Measurements from ENCODE around the gene AGMO.
"Not testable (repeated sequence)": the region's sequence is repeated elsewhere in the genome, so short reads cannot be mapped to it uniquely, and the experiment has no call there.

The AGMO gene

DNA sequence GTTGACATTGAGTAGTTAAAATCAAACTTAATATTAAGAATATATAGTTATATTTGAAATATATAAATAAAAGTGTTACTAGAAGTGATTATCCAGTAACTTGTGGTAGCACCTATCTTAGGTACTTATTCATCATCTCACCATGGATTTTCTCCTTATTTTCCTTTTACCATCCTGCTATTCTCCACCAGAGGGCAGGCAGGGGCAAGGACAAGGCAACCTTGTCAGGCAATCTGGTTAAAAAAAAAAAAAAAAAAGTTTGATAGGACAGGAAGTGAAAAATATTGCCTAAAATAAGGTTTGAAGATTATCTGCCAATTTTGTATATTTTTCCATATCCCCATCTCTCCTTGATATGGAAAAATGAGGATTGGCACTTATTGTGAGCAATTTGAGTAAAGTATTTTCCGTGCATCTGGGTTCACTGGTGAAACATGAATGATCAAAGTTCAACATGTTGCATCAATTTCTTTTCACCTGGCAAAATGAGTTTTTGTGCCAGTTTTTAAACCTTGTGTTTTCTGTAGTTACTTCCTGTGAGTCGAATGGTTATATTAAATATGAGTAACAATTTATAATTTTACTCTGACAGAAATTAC is 256.7 kb downstream of the AGMO start:
- DNase-seq: no peak

DNA sequence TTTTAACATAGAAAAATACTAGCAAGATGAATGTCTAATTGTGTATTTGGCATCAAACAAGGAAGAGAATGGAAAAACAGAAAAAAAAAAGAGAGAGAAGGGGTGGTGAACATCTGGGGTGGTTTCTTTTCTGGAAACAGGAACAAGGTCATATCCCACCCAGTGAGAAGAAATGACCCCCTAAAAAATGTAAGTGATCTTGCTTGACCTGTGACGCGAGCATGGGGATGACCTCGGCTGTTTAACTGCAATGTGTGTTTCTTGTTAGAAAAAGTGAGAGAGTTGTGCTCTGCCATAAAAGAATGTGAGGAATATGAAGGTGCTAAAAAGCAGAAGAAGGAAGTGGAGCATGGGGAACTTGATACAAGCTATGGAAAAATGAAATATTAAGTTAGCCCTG is 258.5 kb downstream of the AGMO start:
- DNase-seq: no peak

DNA sequence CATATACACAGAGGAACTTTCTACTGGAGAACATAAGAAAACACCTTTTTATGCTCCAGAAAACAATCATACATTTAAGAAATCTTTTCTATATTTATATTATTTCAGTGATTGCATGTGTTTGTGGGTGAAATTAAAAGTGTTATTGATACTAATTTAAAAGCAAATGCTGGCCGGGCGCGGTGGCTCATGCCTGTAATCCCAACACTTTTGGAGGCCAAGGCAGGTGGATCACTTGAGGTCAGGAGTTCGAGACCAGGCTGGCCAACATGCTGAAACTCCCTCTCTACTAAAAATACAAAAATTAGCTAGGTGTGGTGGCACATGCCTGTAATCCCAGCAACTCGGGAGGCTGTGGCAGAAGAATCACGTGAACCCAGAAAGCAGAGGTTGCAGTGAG is 260.8 kb downstream of the AGMO start:
- DNase-seq: not testable (repeated sequence)

DNA sequence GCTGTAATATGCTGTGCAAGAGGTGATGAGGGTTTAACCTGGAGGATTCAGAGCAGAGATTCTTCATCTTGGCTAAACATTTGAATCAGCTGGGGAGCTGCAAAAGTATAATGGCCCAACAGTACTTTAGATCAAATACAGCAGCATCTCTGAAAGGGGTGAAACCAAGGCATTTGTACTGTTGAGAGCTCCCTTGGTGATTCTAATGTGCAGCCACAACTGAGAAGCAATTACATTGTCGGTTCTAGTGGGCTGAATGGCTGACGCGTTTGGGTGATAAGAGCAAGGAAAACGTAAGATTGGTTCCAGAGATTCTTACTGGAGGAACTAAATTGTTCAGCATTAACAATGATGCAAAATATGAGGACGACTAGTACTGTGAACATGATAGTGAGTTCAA is 269.7 kb downstream of the AGMO start:
- DNase-seq: no peak

DNA sequence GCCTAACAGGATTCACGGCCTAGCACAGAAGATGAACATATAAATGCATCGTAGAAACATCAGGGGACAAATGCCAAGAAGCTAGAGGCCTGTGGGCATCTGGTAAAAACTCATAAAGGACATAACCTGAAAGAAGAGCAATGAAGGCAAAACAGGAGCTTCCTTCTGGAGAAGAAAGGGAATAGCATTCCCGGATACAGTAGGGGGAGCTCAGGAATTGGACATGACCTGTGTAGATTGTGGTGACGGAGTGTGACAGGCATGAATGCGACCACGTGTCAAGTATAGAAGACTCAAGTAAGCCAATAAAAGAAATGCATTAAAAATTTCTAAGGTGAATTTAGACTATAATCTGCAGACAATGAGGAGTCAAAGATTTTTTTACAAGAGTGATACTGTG is 270.1 kb downstream of the AGMO start:
- no peak for DNase-seq

DNA sequence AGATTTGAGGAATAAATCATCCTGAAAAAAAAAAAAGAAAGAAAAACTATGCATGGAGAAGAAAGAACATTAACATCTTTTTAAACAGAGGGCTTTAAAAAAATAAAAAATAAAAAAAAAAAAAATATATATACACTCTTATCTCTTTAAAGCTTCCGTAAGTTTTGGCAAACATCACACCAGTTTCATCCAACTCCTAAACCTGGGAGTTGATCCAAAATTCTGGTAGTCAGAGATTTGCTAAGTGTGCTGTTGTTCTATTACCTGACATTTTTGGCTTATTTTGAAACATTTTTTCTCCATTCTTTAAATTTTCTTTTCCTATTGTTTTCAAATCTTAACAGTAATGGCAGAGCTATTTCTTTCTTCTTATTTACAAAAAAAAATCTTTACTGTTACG is 273.1 kb downstream of the AGMO start:
- DNase-seq: no peak

DNA sequence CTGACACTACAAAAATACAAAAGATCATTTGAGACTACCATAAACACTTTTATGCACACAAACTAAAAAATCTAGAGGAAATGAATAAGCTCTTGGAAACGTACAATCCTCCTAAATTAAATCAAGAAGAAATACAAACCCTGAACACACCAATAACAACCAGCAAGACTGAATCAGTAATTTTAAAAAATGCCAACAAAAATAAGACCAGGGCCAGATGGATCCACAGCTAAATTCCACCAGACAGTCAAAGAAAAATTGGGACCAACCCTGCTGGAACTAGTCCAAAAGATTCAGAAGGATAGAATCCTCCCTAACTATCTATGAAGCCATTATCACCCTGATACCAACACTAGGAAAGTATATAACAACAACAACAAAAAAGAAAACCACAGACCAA is 277.4 kb downstream of the AGMO start:
- DNase-seq: no peak

DNA sequence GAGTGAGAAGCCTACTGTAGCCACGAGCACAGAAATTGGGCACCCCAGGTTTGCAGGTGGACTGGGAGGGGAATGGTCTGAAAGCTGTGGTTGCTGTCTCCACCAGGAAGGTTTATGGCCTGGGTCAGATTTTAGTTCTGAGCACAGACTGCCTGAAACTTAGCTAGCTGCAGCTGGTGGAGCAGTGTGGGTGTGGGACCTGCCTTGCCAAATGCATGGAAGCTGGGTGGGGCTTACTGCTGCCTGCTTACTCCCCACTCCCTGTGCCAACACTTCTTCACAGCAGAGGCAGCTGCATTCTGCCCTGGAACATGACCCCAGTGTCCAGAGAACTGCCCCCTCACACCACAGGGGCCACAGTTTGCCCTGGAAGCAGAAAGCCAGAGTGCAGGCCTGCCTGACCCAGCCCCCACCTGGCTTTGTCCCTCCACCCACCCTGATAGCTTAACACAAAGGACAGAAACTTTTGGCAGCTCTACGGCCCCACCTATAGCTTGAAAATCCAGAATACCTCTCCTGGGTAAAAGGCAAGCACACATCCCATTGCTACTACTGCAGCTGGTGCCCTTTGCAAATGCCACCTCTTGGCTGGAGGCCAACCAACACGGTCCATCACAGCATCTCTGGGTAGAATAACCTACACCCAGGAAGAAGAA is 281.6 kb downstream of the AGMO start:
- no peak for DNase-seq

DNA sequence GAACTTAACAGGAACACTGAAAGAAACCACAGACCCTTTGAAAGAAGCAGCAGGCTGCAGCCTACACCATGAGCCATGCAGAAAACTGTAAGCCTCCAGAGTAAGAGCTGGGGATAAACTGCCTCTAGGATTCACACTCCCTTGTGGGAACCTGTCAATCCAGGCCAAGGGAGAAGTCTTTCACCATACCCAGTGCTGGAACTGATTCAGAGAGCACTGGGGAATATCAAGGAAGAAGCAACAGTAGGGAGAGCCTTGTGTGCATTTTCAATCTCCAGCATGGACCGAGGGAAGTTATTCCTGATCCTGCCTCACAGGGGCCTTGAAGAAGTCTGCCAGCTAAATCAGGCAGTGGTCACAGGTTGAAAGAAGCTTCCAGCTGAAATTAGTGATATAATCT is 282.2 kb downstream of the AGMO start:
- no peak for DNase-seq

DNA sequence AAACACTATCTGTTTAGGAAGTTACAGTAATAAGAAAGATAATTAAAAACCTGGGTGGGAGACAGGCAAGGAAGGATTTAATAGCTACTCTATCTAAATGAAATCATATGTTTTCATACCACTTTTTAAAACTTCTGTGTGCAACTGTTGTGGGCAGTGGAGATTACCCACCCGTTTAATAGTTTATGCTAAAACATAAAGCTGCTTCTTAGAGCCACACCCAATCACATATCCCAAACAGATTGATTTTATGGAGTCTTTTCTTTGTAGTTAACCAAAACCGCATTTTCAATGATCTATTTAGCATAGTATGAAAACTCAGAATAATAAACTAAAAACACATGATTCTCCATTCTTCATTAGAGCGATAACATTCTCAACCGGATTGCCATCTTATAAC is 304.1 kb downstream of the AGMO start:
- DNase-seq: no peak

DNA sequence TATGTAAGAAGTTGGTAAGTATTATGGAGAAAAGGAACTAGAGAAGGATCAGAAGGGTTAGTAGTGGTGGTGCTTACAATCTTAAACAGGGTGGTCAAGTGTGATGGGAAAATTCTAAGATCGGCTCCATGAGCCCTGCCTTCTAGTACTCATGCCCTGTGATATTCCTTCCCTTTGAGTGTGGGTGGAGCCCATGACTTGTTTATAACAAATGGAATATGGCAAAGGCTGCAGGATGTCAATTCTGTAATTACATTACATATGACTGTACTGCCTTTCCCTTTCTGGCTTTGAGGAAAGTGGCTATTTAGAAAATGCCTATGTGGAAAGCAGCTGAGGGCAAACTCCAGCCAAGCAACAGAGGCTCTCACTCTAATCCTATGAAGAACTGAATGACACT is 309.6 kb downstream of the AGMO start:
- no peak for DNase-seq

DNA sequence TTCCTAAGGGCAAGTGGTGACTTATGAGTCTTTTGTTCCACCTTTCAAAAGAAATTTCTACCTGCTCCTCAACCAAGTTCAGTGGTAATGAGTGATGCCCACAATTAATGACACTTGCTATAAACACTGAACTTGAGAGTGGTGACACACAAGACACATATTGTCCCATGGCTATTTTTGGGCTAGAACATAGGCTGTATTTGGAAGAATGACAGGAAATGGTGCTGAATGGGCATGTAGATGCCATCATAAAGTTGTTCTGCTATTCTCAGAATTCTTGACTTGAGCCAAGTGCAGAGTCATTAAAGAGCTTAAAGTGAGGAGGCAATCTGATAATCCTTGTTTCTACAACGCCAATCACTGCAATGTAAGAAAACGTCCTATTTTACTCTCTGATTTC is 313.3 kb downstream of the AGMO start:
- no peak for DNase-seq

DNA sequence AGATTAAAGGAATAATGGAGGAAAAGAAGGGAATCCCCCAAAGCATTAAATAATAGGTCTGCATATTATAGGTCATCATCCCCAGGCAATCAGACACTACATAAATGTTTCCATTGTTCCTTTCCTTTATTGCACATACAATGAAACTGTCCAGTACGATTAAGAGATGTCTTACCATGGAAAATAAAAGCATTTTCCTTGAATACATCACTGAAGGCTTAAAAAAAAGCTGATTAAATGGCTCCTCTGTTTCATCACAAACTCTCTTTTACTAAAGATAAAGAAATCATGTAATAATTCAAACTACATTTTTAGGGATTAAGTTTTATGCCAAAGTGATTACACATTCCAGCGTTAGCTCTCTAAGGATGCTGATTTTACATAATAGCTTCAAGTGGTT is 316.0 kb downstream of the AGMO start:
- DNase-seq: no peak

DNA sequence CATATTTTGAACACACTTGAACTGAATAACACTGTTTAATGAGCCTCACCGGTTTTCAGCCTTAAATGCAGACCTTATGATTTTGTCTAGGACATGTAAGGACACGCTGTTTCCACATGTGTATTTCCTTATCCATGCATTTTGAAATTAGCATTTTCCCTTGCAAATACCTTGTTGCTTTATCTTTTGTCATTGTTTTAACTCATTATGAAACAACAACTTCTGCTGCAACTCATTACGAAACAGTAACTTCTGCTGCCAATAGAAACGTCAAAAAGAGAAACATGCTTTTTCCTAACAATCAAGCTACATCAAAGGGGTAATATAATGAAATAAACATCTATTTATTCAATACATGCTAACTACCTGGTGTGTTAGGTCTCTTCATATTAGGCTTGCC is 322.0 kb downstream of the AGMO start:
- no peak for DNase-seq

DNA sequence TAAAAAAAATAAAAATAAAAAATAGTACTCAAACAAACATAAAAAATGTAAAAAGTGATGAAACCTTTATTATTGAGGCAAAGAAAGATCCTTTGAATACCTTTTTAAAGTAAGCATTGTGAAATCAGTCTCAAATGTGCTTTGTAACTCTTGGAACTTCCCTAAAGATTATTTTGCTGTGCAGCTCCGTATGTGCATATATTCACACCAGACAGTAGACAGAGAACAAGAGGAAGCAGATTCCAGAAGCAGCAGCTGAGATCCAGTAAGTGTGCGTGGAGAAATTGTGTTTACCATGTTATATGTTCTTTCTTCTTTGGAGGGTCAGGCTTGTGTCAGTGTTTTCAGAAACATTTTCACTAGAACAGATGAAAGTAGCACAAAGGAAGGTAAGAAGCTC is 324.9 kb downstream of the AGMO start:
- no peak for DNase-seq

DNA sequence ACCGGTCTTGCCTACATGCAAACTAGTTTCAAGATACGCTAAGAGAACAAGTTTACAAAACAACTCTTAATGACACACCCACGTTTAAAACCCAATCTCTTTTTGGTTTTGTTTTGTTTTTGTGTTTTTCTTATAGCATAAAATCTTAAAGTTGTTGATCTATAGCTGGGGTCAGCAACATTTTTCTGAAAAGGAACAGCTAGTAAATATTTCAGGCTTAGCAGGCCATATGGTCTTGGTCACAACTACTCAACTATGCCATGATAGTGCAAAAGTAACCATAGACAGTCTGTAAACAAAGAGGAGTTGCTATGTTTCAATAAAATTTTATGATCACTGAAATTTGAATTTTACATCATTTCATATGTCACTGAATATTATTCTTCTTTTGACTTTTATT is 327.4 kb downstream of the AGMO start:
- DNase-seq: no peak

DNA sequence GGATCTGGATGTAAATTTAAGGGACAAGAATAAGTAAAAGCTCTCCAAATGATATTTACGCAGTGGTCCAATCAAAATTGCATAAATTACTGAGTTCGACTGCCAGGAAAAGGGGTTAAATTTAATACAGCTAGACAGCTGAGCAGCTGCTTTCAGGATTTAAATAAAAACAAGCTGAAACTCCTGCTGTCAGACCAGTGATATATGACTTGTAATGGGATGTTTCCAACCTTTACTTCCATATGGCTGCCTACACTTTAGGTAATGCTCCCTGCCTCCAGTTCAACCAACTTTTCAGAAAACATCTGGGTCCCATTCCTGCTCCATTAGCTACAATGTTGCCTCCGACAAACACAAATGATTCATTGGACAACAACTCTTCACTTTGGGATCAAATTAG is 333.0 kb downstream of the AGMO start:
- DNase-seq: no peak

DNA sequence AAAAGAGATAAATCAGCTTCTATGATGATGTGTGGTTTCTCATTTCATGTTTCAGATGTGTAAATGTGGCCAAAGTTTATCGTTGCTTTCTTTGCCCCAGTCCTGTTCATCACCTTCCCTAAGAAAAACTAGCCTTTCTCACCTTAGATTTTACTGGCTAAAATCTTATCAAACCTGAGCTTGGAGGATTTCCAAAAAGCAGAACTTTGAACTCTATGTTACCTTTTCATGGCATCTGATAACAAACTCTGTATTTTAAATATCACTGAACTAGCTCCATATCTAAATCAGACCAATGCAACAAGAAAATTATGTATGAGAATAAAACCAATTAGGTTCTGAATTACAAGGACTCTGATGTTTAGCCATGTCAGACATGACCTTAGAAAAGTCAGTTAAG is 335.8 kb downstream of the AGMO start:
- no peak for DNase-seq

DNA sequence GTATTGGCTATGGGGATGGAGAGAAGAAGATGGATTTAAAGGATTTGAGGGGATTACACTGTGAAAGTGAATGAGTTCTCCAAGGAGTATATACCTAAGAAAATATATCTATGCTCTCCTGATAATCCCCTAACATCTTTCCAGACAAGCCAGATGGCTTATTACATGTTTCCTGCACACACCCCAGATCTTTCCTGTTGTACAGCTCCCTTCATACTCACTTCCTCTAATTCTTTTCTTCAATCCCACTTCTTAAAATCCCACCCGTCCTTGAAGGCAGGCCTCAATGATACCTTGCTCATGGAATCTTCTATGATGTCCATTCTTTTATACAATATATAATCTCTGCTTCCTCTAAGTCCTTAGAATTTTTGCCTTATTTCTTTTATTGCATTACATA is 342.1 kb downstream of the AGMO start:
- no peak for DNase-seq

DNA sequence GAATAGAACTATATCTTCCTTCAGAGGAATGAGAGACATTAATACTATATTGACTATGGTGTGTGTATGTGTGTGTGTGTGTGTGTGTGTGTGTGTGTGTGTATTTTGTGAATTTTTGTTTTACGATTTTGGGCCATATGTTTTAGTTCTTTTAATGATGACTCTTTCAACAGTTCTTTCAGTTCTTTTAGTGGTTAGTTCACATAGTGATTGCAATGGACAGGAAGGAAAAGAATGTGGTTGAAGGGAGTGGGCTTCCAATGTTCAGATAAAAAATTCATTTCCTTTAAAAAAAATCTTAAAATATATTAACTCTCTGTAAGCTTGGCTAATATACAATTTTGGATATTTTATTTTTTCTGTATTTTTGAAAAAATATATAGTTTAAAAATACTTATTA is 343.6 kb downstream of the AGMO start:
- no peak for DNase-seq

DNA sequence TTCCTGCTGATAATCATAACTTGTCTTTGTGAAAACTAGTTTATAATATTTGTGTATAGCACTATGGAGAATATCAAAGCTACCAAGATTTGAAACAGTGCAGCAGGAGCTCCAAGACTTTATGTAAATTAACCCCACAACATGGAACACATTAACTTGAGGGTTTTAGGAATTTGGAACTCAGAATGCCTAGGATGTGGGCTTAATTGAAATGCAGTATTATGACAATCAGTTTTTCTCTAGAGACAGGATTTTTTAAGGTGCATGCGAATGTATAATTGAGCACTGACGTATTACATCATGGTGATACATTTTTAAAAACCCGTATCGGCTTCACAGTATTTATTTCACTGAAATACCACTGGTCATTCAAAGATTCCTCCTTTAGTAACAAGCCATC is 346.2 kb downstream of the AGMO start:
- DNase-seq: no peak

DNA sequence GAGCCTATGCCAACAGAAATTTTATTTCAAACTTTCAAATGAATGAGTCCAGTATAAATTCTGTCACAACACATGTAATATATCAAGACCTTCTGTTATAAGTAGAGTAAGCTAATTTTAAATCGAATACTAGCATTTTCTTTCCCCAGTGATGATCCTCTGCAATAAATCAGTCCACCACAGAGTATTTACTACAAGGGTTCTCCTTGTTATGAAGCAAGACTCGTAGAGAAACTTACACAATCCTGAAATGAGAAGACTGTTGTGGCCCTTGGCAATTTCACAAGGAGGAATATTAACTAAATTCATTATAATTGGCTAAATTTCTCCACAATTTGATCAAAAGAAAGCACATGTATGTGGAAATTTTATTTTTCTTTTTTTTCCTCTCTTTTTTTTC is 346.8 kb downstream of the AGMO start:
- no peak for DNase-seq

DNA sequence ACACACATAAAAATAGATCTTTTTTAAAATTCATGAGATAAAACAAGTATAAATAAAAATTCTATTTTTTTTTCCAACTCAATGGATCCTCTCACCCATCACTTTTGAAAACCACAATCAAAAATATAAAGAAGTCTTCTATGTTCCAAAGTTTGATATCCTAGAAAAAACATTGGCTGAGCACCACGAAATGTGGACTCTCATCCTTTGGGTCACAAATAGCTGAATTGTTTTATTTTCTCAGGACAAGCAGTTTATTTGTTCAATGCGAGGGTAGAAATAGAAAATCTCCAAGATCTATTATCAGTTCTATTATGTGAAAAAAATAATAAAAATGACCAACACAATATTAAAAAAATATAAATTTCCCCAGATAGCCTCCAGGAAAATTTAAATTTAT is 348.7 kb downstream of the AGMO start:
- no peak for DNase-seq

DNA sequence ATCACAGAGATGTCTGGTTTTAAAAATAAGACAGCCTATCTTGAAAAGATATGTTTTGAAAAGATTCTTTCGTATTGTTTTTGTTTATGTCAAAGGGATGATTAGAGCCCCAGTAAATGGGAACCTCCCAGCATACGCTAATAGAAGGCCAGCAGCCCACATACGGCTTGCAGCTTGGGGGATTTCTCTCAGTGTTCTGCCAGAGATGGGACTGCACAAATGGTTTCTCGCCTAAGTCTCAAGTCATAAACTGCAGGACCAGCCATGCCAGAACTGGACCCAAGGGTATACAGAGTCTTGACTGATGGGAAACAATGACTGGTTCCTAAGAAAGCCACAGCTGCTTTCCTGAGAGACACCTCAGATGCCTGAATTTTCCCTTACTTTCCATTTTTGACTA is 352.4 kb downstream of the AGMO start:
- no peak for DNase-seq

DNA sequence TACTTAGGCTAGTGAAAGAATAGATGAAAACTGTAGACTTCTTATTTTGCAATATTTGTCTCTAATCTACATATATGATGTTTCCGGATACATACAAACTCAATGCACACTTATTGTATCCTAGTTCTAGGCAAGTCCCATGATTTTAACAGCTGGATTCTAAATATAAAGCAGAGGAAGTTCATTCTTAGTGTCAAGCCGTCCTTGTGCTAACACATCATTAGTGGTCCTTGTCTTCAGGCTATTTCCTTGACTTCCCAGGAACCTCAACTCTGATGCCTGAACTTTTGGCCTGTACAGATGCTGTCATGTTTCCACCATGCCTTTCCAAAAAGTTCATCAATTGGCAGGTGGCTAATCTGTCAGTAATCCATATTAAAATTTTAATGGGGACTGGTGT is 357.4 kb downstream of the AGMO start:
- no peak for DNase-seq

DNA sequence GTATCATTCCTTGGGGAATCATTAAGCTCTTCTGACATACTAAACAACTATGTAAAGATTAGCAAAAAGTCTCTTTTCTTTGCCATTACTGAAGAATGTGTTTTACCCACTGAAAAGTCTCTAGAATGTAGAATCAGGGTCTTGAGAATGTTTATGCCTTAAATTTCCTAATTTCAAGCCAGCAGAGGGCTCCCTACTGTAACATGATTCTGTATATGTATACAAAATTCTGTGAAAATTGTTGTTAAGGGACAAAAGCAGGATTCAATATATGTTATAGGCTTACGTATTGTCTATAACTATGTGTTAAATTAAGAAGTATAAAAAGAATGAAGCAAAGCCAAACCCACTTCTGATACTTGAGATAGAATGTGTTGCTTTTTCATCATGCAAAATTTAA is 362.3 kb downstream of the AGMO start:
- no peak for DNase-seq

All from activated T-cell treated with anti-CD3 and anti-CD28 coated beads for 4 hours (primary cell).